Smooth muscle cell (in vitro differentiated cells): ENCODE measurements around the gene GPRC6A. TPM values are rescaled to one million over a fixed set of nuclear protein-coding genes. Genes with fewer than 3 reads are reported as not detected.

Source experiments
- DNase-seq: peaks from one replicate; lab custom pipeline; 2025; ENCODE audit not compliant: unreplicated experiment; lab: John Stamatoyannopoulos, UW
- H2AFZ ChIP-seq: fragments of 200-600 bp; sonication (generic); 2 replicates; pipeline ENCODE4 v1.6.0; 2016; ENCODE audit warnings: antibody characterized with exemption, low read depth, mild to moderate bottlenecking
- H3F3A ChIP-seq: fragments of 200-600 bp; sonication (generic); 2 replicates; pipeline ENCODE4 v1.6.0; 2017; ENCODE audit warnings: antibody characterized with exemption, low read depth
- H3K27ac ChIP-seq: fragments of 200-600 bp; sonication (generic); 2 replicates; pipeline ENCODE4 v1.5.1; 2016; ENCODE audit warnings: low read depth, mild to moderate bottlenecking
- H3K27me3 ChIP-seq: fragments of 200-600 bp; sonication (generic); 2 replicates; pipeline ENCODE4 v1.6.1; 2016; ENCODE audit warnings: low read depth, mild to moderate bottlenecking
- H3K36me3 ChIP-seq: fragments of 200-600 bp; sonication (generic); 2 replicates; pipeline ENCODE4 v1.5.1; 2016; ENCODE audit warnings: low read depth
- H3K4me1 ChIP-seq: fragments of 200-600 bp; sonication (generic); 2 replicates; pipeline ENCODE4 v1.5.1; 2016; ENCODE audit warnings: low read depth
- H3K4me2 ChIP-seq: fragments of 200-600 bp; sonication (generic); 2 replicates; pipeline ENCODE4 v1.6.0; 2016; ENCODE audit warnings: mild to moderate bottlenecking
- H3K4me3 ChIP-seq: fragments of 200-600 bp; sonication (generic); 2 replicates; pipeline ENCODE4 v1.5.1; 2016; ENCODE audit warnings: mild to moderate bottlenecking
- H3K79me2 ChIP-seq: fragments of 200-600 bp; sonication (generic); 2 replicates; pipeline ENCODE4 v1.6.0; 2016; ENCODE audit warnings: low read depth, mild to moderate bottlenecking
- H3K9ac ChIP-seq: fragments of 200-600 bp; sonication (generic); 2 replicates; pipeline ENCODE4 v1.6.0; 2016; ENCODE audit warnings: low read depth
- H3K9me3 ChIP-seq: fragments of 200-600 bp; sonication (generic); replicated peaks from 2 replicates; pipeline ENCODE4 v1.5.1; 2016; ENCODE audit warnings: low read depth
- H4K20me1 ChIP-seq: fragments of 200-600 bp; sonication (generic); 2 replicates; pipeline ENCODE4 v1.6.0; 2016; ENCODE audit warnings: low read depth
- WGBS: methylation state at CpG from one replicate; pipeline ENCODE4 v1.1.7; 2016; ENCODE audit warnings: low lambda C conversion rate; 5-methylcytosine and 5-hydroxymethylcytosine counted together
- polyA plus RNA-seq: library from polyadenylated mRNA; unstranded; fragments of >200 nt; fragmentation: Nextera tagmentation; extraction: Ambion mirVana; gene quantifications from 2 replicates; pipeline ENCODE4 v1.2.1, GENCODE V29; 2016
- total RNA-seq: library from RNA; depleted of rRNA; stranded (reverse); fragments of >200 nt; gene quantifications from 2 replicates; pipeline ENCODE4 v1.2.3, GENCODE V29; 2014
- TF ChIP-seq, protein P1 (sequence below): fragments of 200-600 bp; sonication (generic); IDR thresholded peaks from 2 replicates; pipeline ENCODE4 v1.5.1; 2017; ENCODE audit warnings: borderline replicate concordance, mild to moderate bottlenecking, antibody characterized with exemption; ENCODE audit not compliant: insufficient read depth, poor library complexity, severe bottlenecking

The GPRC6A gene
- total and polyA plus RNA-seq, 2 experiments from 2014 or later, result not detected

DNA sequence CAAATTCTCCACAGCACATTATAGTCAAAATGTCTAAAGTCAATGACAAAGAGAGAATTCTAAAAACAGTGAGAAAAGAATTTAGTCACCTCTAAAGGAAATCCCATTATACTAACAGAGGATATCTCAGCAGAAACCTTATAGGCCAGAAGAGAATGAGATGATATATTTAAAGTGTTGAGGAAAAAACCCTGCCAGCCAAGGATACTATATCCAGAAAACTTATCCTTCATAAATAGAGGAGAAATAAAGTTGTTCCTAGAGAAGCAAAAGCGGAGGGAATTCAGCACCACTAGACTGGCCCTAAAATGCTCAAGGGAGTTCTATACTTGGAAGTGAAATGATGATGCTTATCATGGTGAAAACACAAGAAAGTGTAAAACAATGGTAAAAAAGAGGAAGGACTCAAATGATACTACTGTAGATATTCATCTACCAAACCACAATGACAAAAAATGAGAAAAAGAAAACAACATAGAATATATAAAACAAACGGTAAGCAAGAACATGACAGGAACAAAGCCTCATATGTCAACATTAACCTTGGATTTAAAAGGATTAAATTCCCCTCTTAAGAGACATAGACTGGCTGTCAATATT, 16.7 kb downstream of the GPRC6A start:
- no peak for DNase-seq
- Histone ChIP-seq H3K4me2 (no peak overlapping the region), H3K4me3 (no peak overlapping the region), H3K27me3 (no peaks in the 10 kb centered on the region), H4K20me1 (no peaks in the 10 kb centered on the region), H3K27ac (no peak overlapping the region), H2AFZ (no peak overlapping the region), H3K9me3 (no peaks in the 10 kb centered on the region), H3F3A (no peaks in the 10 kb centered on the region), H3K36me3 (no peaks in the 10 kb centered on the region), H3K79me2 (no peaks in the 10 kb centered on the region), H3K9ac (no peak overlapping the region), H3K4me1 (no peaks in the 10 kb centered on the region)
- WGBS, result 91% methylated on average over 2 of the region's 2 CpGs
- TF ChIP-seq, protein P1, sequence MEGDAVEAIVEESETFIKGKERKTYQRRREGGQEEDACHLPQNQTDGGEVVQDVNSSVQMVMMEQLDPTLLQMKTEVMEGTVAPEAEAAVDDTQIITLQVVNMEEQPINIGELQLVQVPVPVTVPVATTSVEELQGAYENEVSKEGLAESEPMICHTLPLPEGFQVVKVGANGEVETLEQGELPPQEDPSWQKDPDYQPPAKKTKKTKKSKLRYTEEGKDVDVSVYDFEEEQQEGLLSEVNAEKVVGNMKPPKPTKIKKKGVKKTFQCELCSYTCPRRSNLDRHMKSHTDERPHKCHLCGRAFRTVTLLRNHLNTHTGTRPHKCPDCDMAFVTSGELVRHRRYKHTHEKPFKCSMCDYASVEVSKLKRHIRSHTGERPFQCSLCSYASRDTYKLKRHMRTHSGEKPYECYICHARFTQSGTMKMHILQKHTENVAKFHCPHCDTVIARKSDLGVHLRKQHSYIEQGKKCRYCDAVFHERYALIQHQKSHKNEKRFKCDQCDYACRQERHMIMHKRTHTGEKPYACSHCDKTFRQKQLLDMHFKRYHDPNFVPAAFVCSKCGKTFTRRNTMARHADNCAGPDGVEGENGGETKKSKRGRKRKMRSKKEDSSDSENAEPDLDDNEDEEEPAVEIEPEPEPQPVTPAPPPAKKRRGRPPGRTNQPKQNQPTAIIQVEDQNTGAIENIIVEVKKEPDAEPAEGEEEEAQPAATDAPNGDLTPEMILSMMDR, result no peak

DNA sequence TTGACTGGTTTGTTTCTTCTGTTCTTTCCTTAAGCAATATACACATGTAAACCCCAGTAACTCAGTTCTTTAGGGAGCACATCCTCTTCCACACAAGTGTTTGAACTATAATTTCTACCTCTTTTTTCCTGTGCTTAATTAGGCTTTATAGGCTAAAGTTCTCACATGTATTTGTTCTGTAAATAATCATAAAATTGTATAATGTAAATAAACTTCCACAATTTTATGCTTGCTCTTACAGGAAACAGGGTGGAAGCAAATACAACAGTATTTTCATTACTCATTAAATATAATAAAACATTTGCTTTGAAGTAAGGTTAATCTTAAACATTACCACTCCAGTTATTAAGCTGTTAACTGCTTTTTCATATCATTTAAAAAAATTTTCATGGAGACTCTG, 26.9 kb downstream of the GPRC6A start:
- no peak overlapping the region for H2AFZ ChIP-seq
- H3K4me1 ChIP-seq, result peaks cover 5% of the 10 kb centered on the region
- no peaks in the 10 kb centered on the region for H4K20me1 ChIP-seq
- H3F3A ChIP-seq, result no peaks in the 10 kb centered on the region
- DNase-seq, result no peak
- H3K27me3 ChIP-seq, result no peaks in the 10 kb centered on the region
- no peaks in the 10 kb centered on the region for H3K36me3 ChIP-seq
- no peak overlapping the region for H3K4me2 ChIP-seq
- H3K4me3 ChIP-seq, result no peak overlapping the region
- no peaks in the 10 kb centered on the region for H3K79me2 ChIP-seq
- H3K9me3 ChIP-seq, result no peaks in the 10 kb centered on the region
- no peak overlapping the region for H3K27ac ChIP-seq
- no peak overlapping the region for H3K9ac ChIP-seq
- TF ChIP-seq, protein P1, result no peak

DNA sequence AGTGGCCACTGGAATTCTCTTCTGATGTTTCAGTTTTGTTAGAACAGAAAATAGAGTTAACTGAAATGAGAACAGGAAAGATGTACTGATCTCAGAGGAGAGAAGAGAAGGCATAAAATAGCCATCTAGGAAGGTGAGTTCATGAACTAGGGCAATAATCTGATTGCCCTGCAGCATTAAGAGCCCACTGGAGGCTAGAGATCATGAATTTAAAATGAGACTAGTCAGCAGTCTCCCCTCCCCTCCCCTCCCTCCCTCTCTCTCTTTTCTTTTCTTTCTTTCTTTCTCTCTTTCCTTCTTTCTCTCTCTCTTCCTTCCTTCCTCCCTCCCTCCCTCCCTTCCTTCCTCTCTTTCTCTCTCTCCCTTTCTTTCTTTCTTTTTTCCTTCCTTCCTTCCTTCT, 28.9 kb downstream of the GPRC6A start:
- Histone ChIP-seq H3K4me2 (no peak overlapping the region), H3F3A (no peaks in the 10 kb centered on the region), H3K27me3 (no peaks in the 10 kb centered on the region), H3K79me2 (no peaks in the 10 kb centered on the region), H3K4me3 (no peak overlapping the region), H4K20me1 (no peaks in the 10 kb centered on the region), H3K4me1 (peaks cover 5% of the 10 kb centered on the region), H2AFZ (no peak overlapping the region), H3K9me3 (no peaks in the 10 kb centered on the region), H3K9ac (no peak overlapping the region), H3K27ac (no peak overlapping the region), H3K36me3 (no peaks in the 10 kb centered on the region)
- TF ChIP-seq, protein P1, result no peak
- no peak for DNase-seq

DNA sequence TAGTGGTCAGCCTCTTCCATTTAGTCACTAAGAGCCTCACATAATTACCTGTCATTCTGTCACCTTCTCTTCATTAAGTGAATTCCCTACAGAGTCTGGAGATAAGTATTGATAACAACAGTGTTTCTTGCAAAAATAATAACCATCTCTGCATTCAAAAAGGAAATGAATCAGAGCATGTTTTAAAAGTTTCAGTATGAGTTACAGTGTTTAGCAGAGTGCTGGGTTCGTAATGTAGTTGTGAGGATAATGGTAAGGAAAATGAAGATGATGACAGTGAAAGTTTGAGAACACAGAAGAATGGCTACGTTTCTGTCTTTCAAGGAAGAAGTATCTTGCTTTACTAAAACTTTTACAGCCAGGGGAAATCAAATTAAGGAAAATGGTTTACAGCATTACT, 31.3 kb downstream of the GPRC6A start:
- H3K27ac ChIP-seq, result no peak overlapping the region
- no peak for DNase-seq
- H3K27me3 ChIP-seq, result no peaks in the 10 kb centered on the region
- H2AFZ ChIP-seq, result no peak overlapping the region
- H3K36me3 ChIP-seq, result no peaks in the 10 kb centered on the region
- H3K79me2 ChIP-seq, result no peaks in the 10 kb centered on the region
- no peaks in the 10 kb centered on the region for H3K9me3 ChIP-seq
- no peaks in the 10 kb centered on the region for H3K4me1 ChIP-seq
- H3K9ac ChIP-seq, result no peak overlapping the region
- TF ChIP-seq, protein P1, result no peak
- WGBS, result 80% methylated on average over 2 of the region's 2 CpGs
- no peak overlapping the region for H3K4me3 ChIP-seq
- no peak overlapping the region for H3K4me2 ChIP-seq
- no peaks in the 10 kb centered on the region for H3F3A ChIP-seq
- H4K20me1 ChIP-seq, result no peaks in the 10 kb centered on the region
